GM23338 (cell line): ENCODE results near the gene GLCE. TPM values are rescaled to one million over a fixed set of nuclear protein-coding genes. Genes with fewer than 3 reads are reported as not detected.

Experiments used
- ATAC-seq: fragments of 200-7000 bp; cut with Tn5 transposase; 3 replicates; pipeline ENCODE4 v1.9.1; 2020
- DNase-seq: peaks from one replicate; pipeline ENCODE4 v3.0.0-alpha.2; 2015; ENCODE audit warnings: low spot score
- H2AFZ ChIP-seq: fragments of 200-600 bp; sonication (generic); 2 replicates; pipeline ENCODE4 v1.8.0; 2016; ENCODE audit warnings: antibody characterized with exemption, mild to moderate bottlenecking, moderate library complexity
- H3F3A ChIP-seq: fragments of 200-600 bp; sonication (generic); replicated peaks from 2 replicates; pipeline ENCODE4 v1.8.0; 2017; ENCODE audit warnings: antibody characterized with exemption, mixed run types, low read depth
- H3K27ac ChIP-seq: fragments of 200-600 bp; sonication (generic); 2 replicates; pipeline ENCODE4 v1.6.1; 2016; ENCODE audit warnings: low read depth
- H3K27me3 ChIP-seq: fragments of 200-600 bp; sonication (generic); 2 replicates; pipeline ENCODE4 v1.8.0; 2016; ENCODE audit warnings: mild to moderate bottlenecking, mixed run types, moderate library complexity; ENCODE audit not compliant: insufficient read depth
- H3K36me3 ChIP-seq: fragments of 200-600 bp; sonication (generic); 2 replicates; pipeline ENCODE4 v1.8.0; 2016; ENCODE audit warnings: mild to moderate bottlenecking; ENCODE audit not compliant: insufficient read depth
- H3K4me1 ChIP-seq: fragments of 200-600 bp; sonication (generic); 2 replicates; pipeline ENCODE4 v1.8.0; 2016; ENCODE audit warnings: mild to moderate bottlenecking, moderate library complexity; ENCODE audit not compliant: insufficient read depth
- H3K4me2 ChIP-seq: fragments of 200-600 bp; sonication (generic); 2 replicates; pipeline ENCODE4 v1.7.1; 2017; ENCODE audit warnings: mixed run types
- H3K4me3 ChIP-seq: fragments of 200-600 bp; sonication (generic); 2 replicates; pipeline ENCODE4 v1.6.1; 2016; ENCODE audit warnings: mixed run types
- H3K79me2 ChIP-seq: fragments of 200-600 bp; sonication (generic); replicated peaks from 2 replicates; pipeline ENCODE4 v1.8.0; 2017; ENCODE audit warnings: mild to moderate bottlenecking; ENCODE audit not compliant: insufficient read depth
- H3K9me2 ChIP-seq: fragments of 200-600 bp; sonication (generic); 2 replicates; pipeline ENCODE4 v1.8.0; 2017; ENCODE audit not compliant: insufficient read depth
- H4K20me1 ChIP-seq: fragments of 200-600 bp; sonication (generic); replicated peaks from 2 replicates; pipeline ENCODE4 v1.8.0; 2017; ENCODE audit warnings: mild to moderate bottlenecking; ENCODE audit not compliant: insufficient read depth
- H3K27ac Mint-ChIP-seq: 2 replicates; pipeline ENCODE4 v1.8.0; 2020; ENCODE audit warnings: inconsistent platforms, mild to moderate bottlenecking, moderate library complexity, mixed read lengths
- H3K27me3 Mint-ChIP-seq: 3 replicates; pipeline ENCODE4 v1.8.0; 2022; ENCODE audit warnings: low read depth, mild to moderate bottlenecking, moderate library complexity, mixed read lengths, inconsistent platforms; ENCODE audit not compliant: insufficient read depth, poor library complexity
- H3K36me3 Mint-ChIP-seq: 3 replicates; pipeline ENCODE4 v1.8.0; 2021; ENCODE audit warnings: low read depth, mild to moderate bottlenecking, inconsistent platforms, moderate library complexity, mixed read lengths
- H3K4me1 Mint-ChIP-seq: 3 replicates; pipeline ENCODE4 v1.8.0; 2020; ENCODE audit warnings: mild to moderate bottlenecking, inconsistent platforms, mixed read lengths
- H3K4me3 Mint-ChIP-seq: 3 replicates; pipeline ENCODE4 v1.8.0; 2021; ENCODE audit warnings: moderate library complexity, mild to moderate bottlenecking, inconsistent platforms, mixed read lengths
- H3K9me3 Mint-ChIP-seq: 3 replicates; pipeline ENCODE4 v1.8.0; 2020; ENCODE audit warnings: moderate library complexity, mild to moderate bottlenecking, inconsistent platforms, mixed read lengths
- CREB1 ChIP-seq: fragments of 250-450 bp; sonication (Bioruptor Pico); IDR thresholded peaks from 2 replicates; pipeline ENCODE4 v1.5.0; 2020; ENCODE audit warnings: low read depth, mild to moderate bottlenecking, moderate library complexity
- EZH2 ChIP-seq: fragments of 200-600 bp; sonication (generic); IDR thresholded peaks from one replicate; pipeline ENCODE4 v1.8.0; 2017; ENCODE audit warnings: antibody characterized with exemption, mild to moderate bottlenecking, low read depth; ENCODE audit not compliant: unreplicated experiment
- EZH2phosphoT487 ChIP-seq: fragments of 200-600 bp; sonication (generic); IDR thresholded peaks from one replicate; pipeline ENCODE4 v1.8.1; 2018; ENCODE audit warnings: antibody characterized with exemption; ENCODE audit not compliant: unreplicated experiment
- JUNB ChIP-seq: IDR thresholded peaks from one replicate; pipeline ENCODE4 v1.6.1; 2016; ENCODE audit warnings: antibody characterized with exemption; ENCODE audit not compliant: unreplicated experiment
- NANOG ChIP-seq: IDR thresholded peaks from 2 replicates; pipeline ENCODE4 v1.6.1; 2016; ENCODE audit warnings: antibody characterized with exemption, borderline replicate concordance
- POLR2AphosphoS5 ChIP-seq: IDR thresholded peaks from 2 replicates; pipeline ENCODE4 v1.6.1; 2016; ENCODE audit warnings: antibody characterized with exemption, low read depth
- STAT1 ChIP-seq: IDR thresholded peaks from one replicate; pipeline ENCODE4 v1.6.1; 2016; ENCODE audit warnings: antibody characterized with exemption; ENCODE audit not compliant: unreplicated experiment
- ZNF114 ChIP-seq: fragments of 250-450 bp; sonication (Bioruptor Pico); IDR thresholded peaks from 2 replicates; pipeline ENCODE4 v1.5.0; 2020; ENCODE audit warnings: mild to moderate bottlenecking, moderate library complexity
- ZNF331 ChIP-seq: fragments of 250-450 bp; sonication (Bioruptor Pico); IDR thresholded peaks from 2 replicates; pipeline ENCODE4 v1.5.0; 2020; ENCODE audit warnings: low read depth, mild to moderate bottlenecking, moderate library complexity
- polyA plus RNA-seq: library from polyadenylated mRNA; unstranded; fragments of >200 nt; fragmentation: Nextera tagmentation; extraction: Ambion mirVana; gene quantifications from 2 replicates; pipeline ENCODE4 v1.2.1, GENCODE V29; 2016
- total RNA-seq: library from RNA; depleted of rRNA; stranded (reverse); fragments of >200 nt; shearing (Covaris generic); gene quantifications from 2 replicates; pipeline ENCODE4 v1.2.3, GENCODE V29; 2014
- TF ChIP-seq, protein P1 (sequence below), 2 experiments: fragments of 200-600 bp in 1 of 2; sonication (generic) in 1 of 2; conservative IDR thresholded peaks; 2 replicates each; pipeline versions ENCODE4 v1.5.1 to v1.6.1; 2016 to 2017; ENCODE audit warnings: antibody characterized with exemption in 2 of 2, low read depth in 2 of 2, mild to moderate bottlenecking in 2 of 2, moderate library complexity in 1 of 2
- TF ChIP-seq, protein P2 (sequence below): IDR thresholded peaks from one replicate; pipeline ENCODE4 v1.6.1; 2018; ENCODE audit warnings: antibody characterized with exemption; ENCODE audit not compliant: unreplicated experiment
- TF ChIP-seq, protein P3 (sequence below): IDR thresholded peaks from 2 replicates; pipeline ENCODE4 v1.6.1; 2016; ENCODE audit warnings: antibody characterized with exemption
- TF ChIP-seq, protein P4 (sequence below): fragments of 250-450 bp; sonication (Bioruptor Pico); IDR thresholded peaks from 2 replicates; pipeline ENCODE4 v1.5.0; 2020; ENCODE audit warnings: mild to moderate bottlenecking, moderate library complexity

GLCE gene
- total and polyA plus RNA-seq, 2 experiments from 2014 or later: 7.5 to 15.5 TPM

DNA sequence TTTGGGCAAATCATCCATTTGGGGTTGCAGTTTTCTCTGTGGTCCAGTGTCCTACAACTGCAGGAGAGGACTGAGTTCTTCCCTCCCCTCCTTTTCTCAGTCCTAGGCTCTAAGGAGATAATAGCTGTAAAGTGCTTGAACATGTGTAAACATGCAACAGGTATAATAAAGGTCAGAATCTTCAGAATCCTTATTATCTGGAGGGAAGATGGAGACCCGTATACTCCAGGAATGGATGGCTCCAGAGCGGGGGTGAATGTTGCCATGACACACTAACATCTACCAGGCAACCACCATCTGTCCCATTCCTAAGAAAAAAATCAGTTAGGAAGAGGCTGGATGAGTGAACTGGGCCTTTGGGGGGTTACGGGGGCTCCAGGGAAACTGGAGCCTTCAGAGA, 39.7 kb upstream of the GLCE start:
- peaks cover 49% of the 10 kb centered on the region for H3K27me3 Mint-ChIP-seq

More for the DNA sequence above, 39.7 kb upstream of the GLCE start:
- no peak for ATAC-seq
- Histone ChIP-seq H3K27me3 (peaks cover 59% of the 10 kb centered on the region), H3K79me2 (no peaks in the 10 kb centered on the region), H3K4me3 (0 out of 2 replicates have a peak overlapping the region, but pooled peaks have one; percentile 31), H4K20me1 (no peaks in the 10 kb centered on the region), H2AFZ (no peak overlapping the region), H3K27ac (no peak overlapping the region), H3F3A (peaks cover 22% of the 10 kb centered on the region), H3K4me1 (peaks cover 56% of the 10 kb centered on the region), H3K9me2 (no peaks in the 10 kb centered on the region), H3K4me2 (peak overlapping the region; percentile 48), H3K36me3 (no peaks in the 10 kb centered on the region)
- no peaks in the 10 kb centered on the region for H3K9me3 Mint-ChIP-seq
- DNase-seq: no peak
- H3K4me1 Mint-ChIP-seq: peaks cover 65% of the 10 kb centered on the region
- H3K4me3 Mint-ChIP-seq: no peak overlapping the region
- H3K27ac Mint-ChIP-seq: no peak overlapping the region
- H3K36me3 Mint-ChIP-seq: no peaks in the 10 kb centered on the region
- TF ChIP-seq POLR2AphosphoS5: no peak
- no peak for TF ChIP-seq EZH2
- TF ChIP-seq, protein P1, sequence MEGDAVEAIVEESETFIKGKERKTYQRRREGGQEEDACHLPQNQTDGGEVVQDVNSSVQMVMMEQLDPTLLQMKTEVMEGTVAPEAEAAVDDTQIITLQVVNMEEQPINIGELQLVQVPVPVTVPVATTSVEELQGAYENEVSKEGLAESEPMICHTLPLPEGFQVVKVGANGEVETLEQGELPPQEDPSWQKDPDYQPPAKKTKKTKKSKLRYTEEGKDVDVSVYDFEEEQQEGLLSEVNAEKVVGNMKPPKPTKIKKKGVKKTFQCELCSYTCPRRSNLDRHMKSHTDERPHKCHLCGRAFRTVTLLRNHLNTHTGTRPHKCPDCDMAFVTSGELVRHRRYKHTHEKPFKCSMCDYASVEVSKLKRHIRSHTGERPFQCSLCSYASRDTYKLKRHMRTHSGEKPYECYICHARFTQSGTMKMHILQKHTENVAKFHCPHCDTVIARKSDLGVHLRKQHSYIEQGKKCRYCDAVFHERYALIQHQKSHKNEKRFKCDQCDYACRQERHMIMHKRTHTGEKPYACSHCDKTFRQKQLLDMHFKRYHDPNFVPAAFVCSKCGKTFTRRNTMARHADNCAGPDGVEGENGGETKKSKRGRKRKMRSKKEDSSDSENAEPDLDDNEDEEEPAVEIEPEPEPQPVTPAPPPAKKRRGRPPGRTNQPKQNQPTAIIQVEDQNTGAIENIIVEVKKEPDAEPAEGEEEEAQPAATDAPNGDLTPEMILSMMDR (conservative IDR thresholded peaks at IDR 0.05; ENCODE audit: low read depth in 2 of 2): no peak
- TF ChIP-seq JUNB: no peak
- TF ChIP-seq EZH2phosphoT487: no peak
- TF ChIP-seq, protein P2, sequence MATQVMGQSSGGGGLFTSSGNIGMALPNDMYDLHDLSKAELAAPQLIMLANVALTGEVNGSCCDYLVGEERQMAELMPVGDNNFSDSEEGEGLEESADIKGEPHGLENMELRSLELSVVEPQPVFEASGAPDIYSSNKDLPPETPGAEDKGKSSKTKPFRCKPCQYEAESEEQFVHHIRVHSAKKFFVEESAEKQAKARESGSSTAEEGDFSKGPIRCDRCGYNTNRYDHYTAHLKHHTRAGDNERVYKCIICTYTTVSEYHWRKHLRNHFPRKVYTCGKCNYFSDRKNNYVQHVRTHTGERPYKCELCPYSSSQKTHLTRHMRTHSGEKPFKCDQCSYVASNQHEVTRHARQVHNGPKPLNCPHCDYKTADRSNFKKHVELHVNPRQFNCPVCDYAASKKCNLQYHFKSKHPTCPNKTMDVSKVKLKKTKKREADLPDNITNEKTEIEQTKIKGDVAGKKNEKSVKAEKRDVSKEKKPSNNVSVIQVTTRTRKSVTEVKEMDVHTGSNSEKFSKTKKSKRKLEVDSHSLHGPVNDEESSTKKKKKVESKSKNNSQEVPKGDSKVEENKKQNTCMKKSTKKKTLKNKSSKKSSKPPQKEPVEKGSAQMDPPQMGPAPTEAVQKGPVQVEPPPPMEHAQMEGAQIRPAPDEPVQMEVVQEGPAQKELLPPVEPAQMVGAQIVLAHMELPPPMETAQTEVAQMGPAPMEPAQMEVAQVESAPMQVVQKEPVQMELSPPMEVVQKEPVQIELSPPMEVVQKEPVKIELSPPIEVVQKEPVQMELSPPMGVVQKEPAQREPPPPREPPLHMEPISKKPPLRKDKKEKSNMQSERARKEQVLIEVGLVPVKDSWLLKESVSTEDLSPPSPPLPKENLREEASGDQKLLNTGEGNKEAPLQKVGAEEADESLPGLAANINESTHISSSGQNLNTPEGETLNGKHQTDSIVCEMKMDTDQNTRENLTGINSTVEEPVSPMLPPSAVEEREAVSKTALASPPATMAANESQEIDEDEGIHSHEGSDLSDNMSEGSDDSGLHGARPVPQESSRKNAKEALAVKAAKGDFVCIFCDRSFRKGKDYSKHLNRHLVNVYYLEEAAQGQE: no peak
- TF ChIP-seq, protein P3, sequence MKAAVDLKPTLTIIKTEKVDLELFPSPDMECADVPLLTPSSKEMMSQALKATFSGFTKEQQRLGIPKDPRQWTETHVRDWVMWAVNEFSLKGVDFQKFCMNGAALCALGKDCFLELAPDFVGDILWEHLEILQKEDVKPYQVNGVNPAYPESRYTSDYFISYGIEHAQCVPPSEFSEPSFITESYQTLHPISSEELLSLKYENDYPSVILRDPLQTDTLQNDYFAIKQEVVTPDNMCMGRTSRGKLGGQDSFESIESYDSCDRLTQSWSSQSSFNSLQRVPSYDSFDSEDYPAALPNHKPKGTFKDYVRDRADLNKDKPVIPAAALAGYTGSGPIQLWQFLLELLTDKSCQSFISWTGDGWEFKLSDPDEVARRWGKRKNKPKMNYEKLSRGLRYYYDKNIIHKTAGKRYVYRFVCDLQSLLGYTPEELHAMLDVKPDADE: no peak
- TF ChIP-seq ZNF114: no peak
- TF ChIP-seq, protein P4, sequence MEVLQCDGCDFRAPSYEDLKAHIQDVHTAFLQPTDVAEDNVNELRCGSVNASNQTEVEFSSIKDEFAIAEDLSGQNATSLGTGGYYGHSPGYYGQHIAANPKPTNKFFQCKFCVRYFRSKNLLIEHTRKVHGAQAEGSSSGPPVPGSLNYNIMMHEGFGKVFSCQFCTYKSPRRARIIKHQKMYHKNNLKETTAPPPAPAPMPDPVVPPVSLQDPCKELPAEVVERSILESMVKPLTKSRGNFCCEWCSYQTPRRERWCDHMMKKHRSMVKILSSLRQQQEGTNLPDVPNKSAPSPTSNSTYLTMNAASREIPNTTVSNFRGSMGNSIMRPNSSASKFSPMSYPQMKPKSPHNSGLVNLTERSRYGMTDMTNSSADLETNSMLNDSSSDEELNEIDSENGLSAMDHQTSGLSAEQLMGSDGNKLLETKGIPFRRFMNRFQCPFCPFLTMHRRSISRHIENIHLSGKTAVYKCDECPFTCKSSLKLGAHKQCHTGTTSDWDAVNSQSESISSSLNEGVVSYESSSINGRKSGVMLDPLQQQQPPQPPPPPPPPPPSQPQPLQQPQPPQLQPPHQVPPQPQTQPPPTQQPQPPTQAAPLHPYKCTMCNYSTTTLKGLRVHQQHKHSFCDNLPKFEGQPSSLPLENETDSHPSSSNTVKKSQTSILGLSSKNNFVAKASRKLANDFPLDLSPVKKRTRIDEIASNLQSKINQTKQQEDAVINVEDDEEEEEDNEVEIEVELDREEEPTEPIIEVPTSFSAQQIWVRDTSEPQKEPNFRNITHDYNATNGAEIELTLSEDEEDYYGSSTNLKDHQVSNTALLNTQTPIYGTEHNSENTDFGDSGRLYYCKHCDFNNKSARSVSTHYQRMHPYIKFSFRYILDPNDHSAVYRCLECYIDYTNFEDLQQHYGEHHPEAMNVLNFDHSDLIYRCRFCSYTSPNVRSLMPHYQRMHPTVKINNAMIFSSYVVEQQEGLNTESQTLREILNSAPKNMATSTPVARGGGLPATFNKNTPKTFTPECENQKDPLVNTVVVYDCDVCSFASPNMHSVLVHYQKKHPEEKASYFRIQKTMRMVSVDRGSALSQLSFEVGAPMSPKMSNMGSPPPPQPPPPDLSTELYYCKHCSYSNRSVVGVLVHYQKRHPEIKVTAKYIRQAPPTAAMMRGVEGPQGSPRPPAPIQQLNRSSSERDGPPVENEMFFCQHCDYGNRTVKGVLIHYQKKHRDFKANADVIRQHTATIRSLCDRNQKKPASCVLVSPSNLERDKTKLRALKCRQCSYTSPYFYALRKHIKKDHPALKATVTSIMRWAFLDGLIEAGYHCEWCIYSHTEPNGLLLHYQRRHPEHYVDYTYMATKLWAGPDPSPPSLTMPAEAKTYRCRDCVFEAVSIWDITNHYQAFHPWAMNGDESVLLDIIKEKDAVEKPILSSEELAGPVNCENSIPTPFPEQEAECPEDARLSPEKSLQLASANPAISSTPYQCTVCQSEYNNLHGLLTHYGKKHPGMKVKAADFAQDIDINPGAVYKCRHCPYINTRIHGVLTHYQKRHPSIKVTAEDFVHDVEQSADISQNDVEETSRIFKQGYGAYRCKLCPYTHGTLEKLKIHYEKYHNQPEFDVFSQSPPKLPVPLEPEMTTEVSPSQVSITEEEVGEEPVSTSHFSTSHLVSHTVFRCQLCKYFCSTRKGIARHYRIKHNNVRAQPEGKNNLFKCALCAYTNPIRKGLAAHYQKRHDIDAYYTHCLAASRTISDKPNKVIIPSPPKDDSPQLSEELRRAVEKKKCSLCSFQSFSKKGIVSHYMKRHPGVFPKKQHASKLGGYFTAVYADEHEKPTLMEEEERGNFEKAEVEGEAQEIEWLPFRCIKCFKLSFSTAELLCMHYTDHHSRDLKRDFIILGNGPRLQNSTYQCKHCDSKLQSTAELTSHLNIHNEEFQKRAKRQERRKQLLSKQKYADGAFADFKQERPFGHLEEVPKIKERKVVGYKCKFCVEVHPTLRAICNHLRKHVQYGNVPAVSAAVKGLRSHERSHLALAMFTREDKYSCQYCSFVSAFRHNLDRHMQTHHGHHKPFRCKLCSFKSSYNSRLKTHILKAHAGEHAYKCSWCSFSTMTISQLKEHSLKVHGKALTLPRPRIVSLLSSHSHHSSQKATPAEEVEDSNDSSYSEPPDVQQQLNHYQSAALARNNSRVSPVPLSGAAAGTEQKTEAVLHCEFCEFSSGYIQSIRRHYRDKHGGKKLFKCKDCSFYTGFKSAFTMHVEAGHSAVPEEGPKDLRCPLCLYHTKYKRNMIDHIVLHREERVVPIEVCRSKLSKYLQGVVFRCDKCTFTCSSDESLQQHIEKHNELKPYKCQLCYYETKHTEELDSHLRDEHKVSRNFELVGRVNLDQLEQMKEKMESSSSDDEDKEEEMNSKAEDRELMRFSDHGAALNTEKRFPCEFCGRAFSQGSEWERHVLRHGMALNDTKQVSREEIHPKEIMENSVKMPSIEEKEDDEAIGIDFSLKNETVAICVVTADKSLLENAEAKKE: no peak
- no peak for TF ChIP-seq CREB1 (CRISPR knock-in tag)
- TF ChIP-seq ZNF331: no peak
- no peak for TF ChIP-seq NANOG
- no peak for TF ChIP-seq STAT1
